Smooth muscle cell (in vitro differentiated cells): ENCODE data around the gene NSUN6. TPM values are rescaled to one million over a fixed set of nuclear protein-coding genes. Genes with fewer than 3 reads are reported as not detected.

Source experiments
- DNase-seq: peaks from one replicate; lab custom pipeline; 2025; ENCODE audit not compliant: unreplicated experiment; lab: John Stamatoyannopoulos, UW
- H2AFZ ChIP-seq: fragments of 200-600 bp; sonication (generic); 2 replicates; pipeline ENCODE4 v1.6.0; 2016; ENCODE audit warnings: antibody characterized with exemption, low read depth, mild to moderate bottlenecking
- H3F3A ChIP-seq: fragments of 200-600 bp; sonication (generic); 2 replicates; pipeline ENCODE4 v1.6.0; 2017; ENCODE audit warnings: antibody characterized with exemption, low read depth
- H3K27ac ChIP-seq: fragments of 200-600 bp; sonication (generic); 2 replicates; pipeline ENCODE4 v1.5.1; 2016; ENCODE audit warnings: low read depth, mild to moderate bottlenecking
- H3K27me3 ChIP-seq: fragments of 200-600 bp; sonication (generic); 2 replicates; pipeline ENCODE4 v1.6.1; 2016; ENCODE audit warnings: low read depth, mild to moderate bottlenecking
- H3K36me3 ChIP-seq: fragments of 200-600 bp; sonication (generic); 2 replicates; pipeline ENCODE4 v1.5.1; 2016; ENCODE audit warnings: low read depth
- H3K4me1 ChIP-seq: fragments of 200-600 bp; sonication (generic); 2 replicates; pipeline ENCODE4 v1.5.1; 2016; ENCODE audit warnings: low read depth
- H3K4me2 ChIP-seq: fragments of 200-600 bp; sonication (generic); 2 replicates; pipeline ENCODE4 v1.6.0; 2016; ENCODE audit warnings: mild to moderate bottlenecking
- H3K4me3 ChIP-seq: fragments of 200-600 bp; sonication (generic); 2 replicates; pipeline ENCODE4 v1.5.1; 2016; ENCODE audit warnings: mild to moderate bottlenecking
- H3K79me2 ChIP-seq: fragments of 200-600 bp; sonication (generic); 2 replicates; pipeline ENCODE4 v1.6.0; 2016; ENCODE audit warnings: low read depth, mild to moderate bottlenecking
- H3K9ac ChIP-seq: fragments of 200-600 bp; sonication (generic); 2 replicates; pipeline ENCODE4 v1.6.0; 2016; ENCODE audit warnings: low read depth
- H3K9me3 ChIP-seq: fragments of 200-600 bp; sonication (generic); replicated peaks from 2 replicates; pipeline ENCODE4 v1.5.1; 2016; ENCODE audit warnings: low read depth
- H4K20me1 ChIP-seq: fragments of 200-600 bp; sonication (generic); 2 replicates; pipeline ENCODE4 v1.6.0; 2016; ENCODE audit warnings: low read depth
- WGBS: methylation state at CpG from one replicate; pipeline ENCODE4 v1.1.7; 2016; ENCODE audit warnings: low lambda C conversion rate; 5-methylcytosine and 5-hydroxymethylcytosine counted together
- polyA plus RNA-seq: library from polyadenylated mRNA; unstranded; fragments of >200 nt; fragmentation: Nextera tagmentation; extraction: Ambion mirVana; gene quantifications from 2 replicates; pipeline ENCODE4 v1.2.1, GENCODE V29; 2016
- total RNA-seq: library from RNA; depleted of rRNA; stranded (reverse); fragments of >200 nt; gene quantifications from 2 replicates; pipeline ENCODE4 v1.2.3, GENCODE V29; 2014
- TF ChIP-seq, protein P1 (sequence below): fragments of 200-600 bp; sonication (generic); IDR thresholded peaks from 2 replicates; pipeline ENCODE4 v1.5.1; 2017; ENCODE audit warnings: borderline replicate concordance, mild to moderate bottlenecking, antibody characterized with exemption; ENCODE audit not compliant: insufficient read depth, poor library complexity, severe bottlenecking

NSUN6 gene
- total and polyA plus RNA-seq, 2 experiments from 2014 or later = 6.1 to 7.2 TPM

DNA sequence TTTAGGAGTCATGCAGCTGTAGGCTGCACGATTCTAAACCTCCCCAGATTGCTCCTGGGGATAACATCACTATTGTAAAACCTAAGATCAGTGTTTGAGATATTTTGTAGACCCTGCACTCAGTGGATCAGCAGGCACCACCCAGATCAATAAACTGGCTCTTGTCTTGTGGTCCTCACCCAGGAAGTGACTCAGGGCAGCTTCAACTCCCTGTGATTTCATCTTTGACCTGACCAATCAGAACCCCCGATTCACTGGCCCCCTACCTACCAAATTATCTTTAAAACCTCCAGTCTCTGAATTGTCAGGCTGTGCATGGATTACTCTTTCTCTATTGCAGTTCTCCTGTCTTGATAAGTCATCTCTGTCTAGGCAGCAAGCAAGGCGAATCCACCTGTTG is 33.6 kb upstream of the NSUN6 start:
- no peak overlapping the region for H3K4me3 ChIP-seq
- DNase-seq = no peak
- no peaks in the 10 kb centered on the region for H3K36me3 ChIP-seq
- no peaks in the 10 kb centered on the region for H3K27me3 ChIP-seq
- 74% methylated on average over 3 of the region's 3 CpGs for WGBS
- H2AFZ ChIP-seq = no peak overlapping the region
- H3K9me3 ChIP-seq = no peaks in the 10 kb centered on the region
- H3K79me2 ChIP-seq = no peaks in the 10 kb centered on the region
- H3K27ac ChIP-seq = no peak overlapping the region
- H3K4me1 ChIP-seq = no peaks in the 10 kb centered on the region
- H3K9ac ChIP-seq = no peak overlapping the region
- no peak overlapping the region for H3K4me2 ChIP-seq
- TF ChIP-seq, protein P1, sequence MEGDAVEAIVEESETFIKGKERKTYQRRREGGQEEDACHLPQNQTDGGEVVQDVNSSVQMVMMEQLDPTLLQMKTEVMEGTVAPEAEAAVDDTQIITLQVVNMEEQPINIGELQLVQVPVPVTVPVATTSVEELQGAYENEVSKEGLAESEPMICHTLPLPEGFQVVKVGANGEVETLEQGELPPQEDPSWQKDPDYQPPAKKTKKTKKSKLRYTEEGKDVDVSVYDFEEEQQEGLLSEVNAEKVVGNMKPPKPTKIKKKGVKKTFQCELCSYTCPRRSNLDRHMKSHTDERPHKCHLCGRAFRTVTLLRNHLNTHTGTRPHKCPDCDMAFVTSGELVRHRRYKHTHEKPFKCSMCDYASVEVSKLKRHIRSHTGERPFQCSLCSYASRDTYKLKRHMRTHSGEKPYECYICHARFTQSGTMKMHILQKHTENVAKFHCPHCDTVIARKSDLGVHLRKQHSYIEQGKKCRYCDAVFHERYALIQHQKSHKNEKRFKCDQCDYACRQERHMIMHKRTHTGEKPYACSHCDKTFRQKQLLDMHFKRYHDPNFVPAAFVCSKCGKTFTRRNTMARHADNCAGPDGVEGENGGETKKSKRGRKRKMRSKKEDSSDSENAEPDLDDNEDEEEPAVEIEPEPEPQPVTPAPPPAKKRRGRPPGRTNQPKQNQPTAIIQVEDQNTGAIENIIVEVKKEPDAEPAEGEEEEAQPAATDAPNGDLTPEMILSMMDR = no peak
- no peaks in the 10 kb centered on the region for H4K20me1 ChIP-seq
- peaks cover 2% of the 10 kb centered on the region for H3F3A ChIP-seq

DNA sequence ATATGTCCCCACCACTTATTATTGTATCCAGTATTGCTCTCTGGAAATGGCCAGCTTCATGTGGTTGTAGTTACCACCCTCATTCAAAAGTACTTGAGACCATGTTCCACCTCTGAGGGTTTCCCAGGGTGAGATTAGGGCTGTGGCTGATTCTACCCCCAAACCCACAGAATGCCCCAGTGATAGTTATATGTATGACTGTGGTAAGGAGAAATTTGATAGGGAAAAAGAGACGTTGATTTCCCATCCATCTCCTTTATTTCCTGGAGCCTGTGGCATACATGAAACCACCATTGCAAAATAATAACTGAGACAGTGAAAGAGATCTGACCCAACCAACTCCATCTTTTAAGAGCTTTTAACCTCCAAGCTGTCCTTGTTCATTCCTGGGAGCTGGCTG is 33.0 kb upstream of the NSUN6 start:
- TF ChIP-seq, protein P1 = no peak
- no peaks in the 10 kb centered on the region for H3K9me3 ChIP-seq
- WGBS = 84% methylated on average over 1 of the region's 1 CpG
- H3K27ac ChIP-seq = no peak overlapping the region
- H2AFZ ChIP-seq = no peak overlapping the region
- no peak overlapping the region for H3K9ac ChIP-seq
- H3K4me1 ChIP-seq = no peaks in the 10 kb centered on the region
- no peak overlapping the region for H3K4me2 ChIP-seq
- H4K20me1 ChIP-seq = no peaks in the 10 kb centered on the region
- no peak overlapping the region for H3K4me3 ChIP-seq
- H3K27me3 ChIP-seq = no peaks in the 10 kb centered on the region
- no peaks in the 10 kb centered on the region for H3K79me2 ChIP-seq
- peaks cover 2% of the 10 kb centered on the region for H3F3A ChIP-seq
- H3K36me3 ChIP-seq = no peaks in the 10 kb centered on the region
- DNase-seq = no peak

DNA sequence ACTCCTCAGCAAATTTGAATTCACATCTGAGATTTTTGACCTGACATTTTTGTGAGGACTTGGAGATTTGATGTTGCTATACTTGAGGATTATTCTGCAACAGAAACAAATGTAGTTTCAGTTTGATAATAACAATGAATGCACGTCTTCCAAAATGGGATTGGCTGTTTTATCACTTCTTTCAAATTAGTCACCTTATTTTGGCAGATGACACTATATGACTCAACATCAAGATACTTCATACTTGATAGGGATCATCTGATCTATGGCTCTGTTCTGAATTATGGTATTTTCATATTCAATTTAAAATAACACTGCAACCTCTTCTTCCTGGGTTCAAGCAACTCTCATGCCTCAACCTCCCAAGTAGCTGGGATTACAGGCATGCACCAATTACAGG is 32.0 kb upstream of the NSUN6 start:
- no peak overlapping the region for H3K4me3 ChIP-seq
- 71% methylated on average over 1 of the region's 1 CpG for WGBS
- H3K36me3 ChIP-seq = no peaks in the 10 kb centered on the region
- no peak overlapping the region for H3K27ac ChIP-seq
- H3K79me2 ChIP-seq = no peaks in the 10 kb centered on the region
- H4K20me1 ChIP-seq = no peaks in the 10 kb centered on the region
- no peak overlapping the region for H3K9ac ChIP-seq
- no peaks in the 10 kb centered on the region for H3K9me3 ChIP-seq
- no peaks in the 10 kb centered on the region for H3K4me1 ChIP-seq
- H3K4me2 ChIP-seq = no peak overlapping the region
- H3K27me3 ChIP-seq = no peaks in the 10 kb centered on the region
- DNase-seq = no peak
- peaks cover 2% of the 10 kb centered on the region for H3F3A ChIP-seq
- H2AFZ ChIP-seq = no peak overlapping the region
- TF ChIP-seq, protein P1 = no peak

DNA sequence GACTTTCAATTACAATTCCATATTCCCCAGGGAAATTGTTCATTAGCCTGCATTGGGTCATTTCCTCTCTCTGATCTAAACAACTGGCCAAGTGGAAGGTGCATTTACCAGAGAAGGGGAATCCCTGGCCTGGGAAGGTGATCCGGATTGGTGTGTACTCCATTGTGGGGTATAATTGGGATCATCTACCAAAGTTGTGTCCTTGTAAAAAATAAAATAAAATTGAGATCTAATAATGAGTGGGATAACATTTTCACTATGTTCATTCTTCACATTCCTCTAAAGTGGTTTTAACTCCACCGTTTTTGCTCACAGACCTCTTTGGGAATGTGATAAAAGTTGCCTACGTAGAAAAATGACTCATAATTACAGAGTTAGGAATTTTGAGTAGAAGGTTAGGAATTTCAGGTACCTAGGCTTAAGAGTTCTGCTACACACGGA is 30.6 kb upstream of the NSUN6 start:
- no peak for DNase-seq
- no peak overlapping the region for H3K4me3 ChIP-seq
- H3K4me1 ChIP-seq = no peaks in the 10 kb centered on the region
- H3K9ac ChIP-seq = no peak overlapping the region
- H3K9me3 ChIP-seq = no peaks in the 10 kb centered on the region
- H3K27ac ChIP-seq = peak overlapping the region; percentile 66
- peaks cover 2% of the 10 kb centered on the region for H3F3A ChIP-seq
- no peaks in the 10 kb centered on the region for H3K36me3 ChIP-seq
- WGBS = 47% methylated on average over 4 of the region's 4 CpGs
- H4K20me1 ChIP-seq = no peaks in the 10 kb centered on the region
- no peak overlapping the region for H2AFZ ChIP-seq
- TF ChIP-seq, protein P1 = no peak
- H3K27me3 ChIP-seq = no peaks in the 10 kb centered on the region
- no peaks in the 10 kb centered on the region for H3K79me2 ChIP-seq
- H3K4me2 ChIP-seq = no peak overlapping the region
